Neural cell (in vitro differentiated cells): ENCODE data around the gene SLC16A8. TPM values are rescaled to one million over a fixed set of nuclear protein-coding genes. Genes with fewer than 3 reads are reported as not detected.

Experiments used
- H2AFZ ChIP-seq: fragments of 200-600, 300-800 bp; sonication (generic), shearing (Covaris generic); 2 replicates; pipeline ENCODE4 v1.6.0; 2014; ENCODE audit warnings: low read depth, mild to moderate bottlenecking, antibody characterized with exemption, low read length, moderate library complexity
- H3F3A ChIP-seq: fragments of 200-600 bp; shearing (Covaris generic); 2 replicates; pipeline ENCODE4 v1.6.1; 2016; ENCODE audit warnings: mild to moderate bottlenecking, moderate library complexity, mixed read lengths, antibody characterized with exemption, low read length; ENCODE audit not compliant: insufficient read depth, poor library complexity, severe bottlenecking
- H3K27ac ChIP-seq: fragments of 200-600, 300-800 bp; sonication (generic), shearing (Covaris generic); 2 replicates; pipeline ENCODE4 v1.5.1; 2014; ENCODE audit warnings: mild to moderate bottlenecking, low read length, moderate library complexity
- H3K27me3 ChIP-seq: fragments of 300-800, 200-600 bp; sonication (generic), shearing (Covaris generic); 2 replicates; pipeline ENCODE4 v1.6.0; 2014; ENCODE audit warnings: mild to moderate bottlenecking, low read depth, low read length, moderate library complexity; ENCODE audit not compliant: insufficient read depth
- H3K36me3 ChIP-seq: fragments of 300-800, 200-600 bp; sonication (generic), shearing (Covaris generic); 2 replicates; pipeline ENCODE4 v1.5.1; 2014; ENCODE audit warnings: mild to moderate bottlenecking, antibody characterized with exemption, low read length, moderate library complexity; ENCODE audit not compliant: insufficient read depth
- H3K4me2 ChIP-seq: fragments of 300-800, 200-600 bp; sonication (generic), shearing (Covaris generic); 2 replicates; pipeline ENCODE4 v1.6.0; 2014; ENCODE audit warnings: mild to moderate bottlenecking, low read length
- H3K4me3 ChIP-seq: fragments of 300-800, 200-600 bp; sonication (generic), shearing (Covaris generic); 2 replicates; pipeline ENCODE4 v1.5.1; 2014; ENCODE audit warnings: mild to moderate bottlenecking, low read length, moderate library complexity
- H3K79me2 ChIP-seq: fragments of 200-600 bp; shearing (Covaris generic); replicated peaks from 2 replicates; pipeline ENCODE4 v1.6.0; 2014; ENCODE audit warnings: mild to moderate bottlenecking, low read length, moderate library complexity; ENCODE audit not compliant: insufficient read depth
- H3K9ac ChIP-seq: fragments of 300-800, 200-600 bp; sonication (generic), shearing (Covaris generic); 2 replicates; pipeline ENCODE4 v1.6.1; 2016; ENCODE audit warnings: mild to moderate bottlenecking, low read length, mixed read lengths
- H3K9me2 ChIP-seq: fragments of 200-600 bp; shearing (Covaris generic); 2 replicates; pipeline ENCODE4 v1.6.1; 2016; ENCODE audit warnings: mild to moderate bottlenecking, low read length, mixed read lengths; ENCODE audit not compliant: insufficient read depth
- H3K9me3 ChIP-seq: fragments of 200-600, 300-800 bp; sonication (generic), shearing (Covaris generic); 2 replicates; pipeline ENCODE4 v1.6.1; 2016; ENCODE audit warnings: mild to moderate bottlenecking, mixed run types, low read length, moderate library complexity, mixed read lengths
- H4K20me1 ChIP-seq: fragments of 200-600 bp; shearing (Covaris generic); 2 replicates; pipeline ENCODE4 v1.6.1; 2016; ENCODE audit warnings: mild to moderate bottlenecking, mixed run types; ENCODE audit not compliant: insufficient read depth
- CTCF ChIP-seq: fragments of 450-650 bp; IDR thresholded peaks from 2 replicates; pipeline ENCODE4 v1.5.1; 2014; ENCODE audit warnings: antibody characterized with exemption, mild to moderate bottlenecking, moderate library complexity; ENCODE audit not compliant: poor library complexity, severe bottlenecking
- EP300 ChIP-seq: fragments of 450-650 bp; conservative IDR thresholded peaks from 2 replicates; pipeline ENCODE4 v1.6.1; 2014; ENCODE audit warnings: antibody characterized with exemption, mild to moderate bottlenecking, moderate library complexity; ENCODE audit not compliant: poor library complexity, severe bottlenecking
- EZH2 ChIP-seq: fragments of 200-600, 300-800 bp; shearing (Covaris generic), sonication (generic); IDR thresholded peaks from 2 replicates; pipeline ENCODE4 v1.6.1; 2014; ENCODE audit warnings: antibody characterized with exemption, low read length, borderline replicate concordance, mild to moderate bottlenecking; ENCODE audit not compliant: insufficient read depth, poor library complexity, severe bottlenecking
- MXI1 ChIP-seq: fragments of 450-650 bp; conservative IDR thresholded peaks from 2 replicates; pipeline ENCODE4 v1.6.1; 2014; ENCODE audit warnings: antibody characterized with exemption, mild to moderate bottlenecking; ENCODE audit not compliant: poor library complexity, severe bottlenecking
- POLR2AphosphoS5 ChIP-seq: IDR thresholded peaks from 2 replicates; pipeline ENCODE4 v1.6.1; 2012
- RAD21 ChIP-seq: fragments of 450-650 bp; conservative IDR thresholded peaks from 2 replicates; pipeline ENCODE4 v1.6.1; 2014; ENCODE audit warnings: antibody characterized with exemption, mild to moderate bottlenecking, moderate library complexity
- REST ChIP-seq: IDR thresholded peaks from 2 replicates; pipeline ENCODE4 v1.6.1; 2012; ENCODE audit warnings: borderline replicate concordance
- SMC3 ChIP-seq: fragments of 450-650 bp; conservative IDR thresholded peaks from 2 replicates; pipeline ENCODE4 v1.6.1; 2014; ENCODE audit warnings: antibody characterized with exemption, mild to moderate bottlenecking, moderate library complexity; ENCODE audit not compliant: poor library complexity
- TAF1 ChIP-seq: IDR thresholded peaks from 2 replicates; pipeline ENCODE4 v1.6.1; 2012; ENCODE audit warnings: low read depth
- polyA plus RNA-seq: library from polyadenylated mRNA; depleted of rRNA; stranded (reverse); fragments of >200 nt; gene quantifications from 2 replicates; pipeline ENCODE4 v1.2.3, GENCODE V29; 2014

The SLC16A8 gene
- polyA plus RNA-seq, 1 donor from 2014 or later: not detected

- Histone ChIP-seq H3K9ac (no peak overlapping the region), H3F3A (no peaks in the 10 kb centered on the region), H3K79me2 (no peaks in the 10 kb centered on the region), H3K27ac (no peak overlapping the region), H3K36me3 (no peaks in the 10 kb centered on the region), H4K20me1 (no peaks in the 10 kb centered on the region), H3K9me3 (no peaks in the 10 kb centered on the region), H2AFZ (no peak overlapping the region), H3K9me2 (no peaks in the 10 kb centered on the region), H3K4me3 (no peak overlapping the region), H3K4me2 (no peak overlapping the region), H3K27me3 (no peaks in the 10 kb centered on the region)
- TF ChIP-seq EZH2 (no peak), EP300 (no peak), RAD21 (no peak), CTCF (no peak), POLR2AphosphoS5 (no peak), REST (no peak), SMC3 (no peak), MXI1 (no peak), TAF1 (no peak)
These were observed 47.5 kb downstream of the SLC16A8 start for GRCh38 chr22:38036392-38037062.

GRCh38 chr22:38035530-38035885, 48.5 kb downstream of the SLC16A8 start:
- TF ChIP-seq EP300 (no peak), REST (no peak), MXI1 (no peak), EZH2 (no peak), SMC3 (no peak), CTCF (no peak), TAF1 (no peak), POLR2AphosphoS5 (no peak), RAD21 (no peak)
- H3K9me3 ChIP-seq: no peaks in the 10 kb centered on the region
- no peak overlapping the region for H3K4me3 ChIP-seq
- no peak overlapping the region for H3K9ac ChIP-seq
- H3K36me3 ChIP-seq: no peaks in the 10 kb centered on the region
- no peak overlapping the region for H3K4me2 ChIP-seq
- no peak overlapping the region for H2AFZ ChIP-seq
- no peaks in the 10 kb centered on the region for H4K20me1 ChIP-seq
- H3K79me2 ChIP-seq: no peaks in the 10 kb centered on the region
- no peaks in the 10 kb centered on the region for H3K9me2 ChIP-seq
- no peaks in the 10 kb centered on the region for H3K27me3 ChIP-seq
- H3F3A ChIP-seq: no peaks in the 10 kb centered on the region
- H3K27ac ChIP-seq: no peak overlapping the region
